GM19023 (cell line): ENCODE data around the gene ALMS1.
"Not testable (repeated sequence)": the region's sequence is repeated elsewhere in the genome, so short reads cannot be mapped to it uniquely, and the experiment has no call there.

ENCODE experiments used
- ATAC-seq: cut with Tn5 transposase; IDR thresholded peaks from one replicate; pipeline ENCODE4 v1.9.1; 2021; ENCODE audit warnings: mild to moderate bottlenecking, moderate library complexity; ENCODE audit not compliant: unreplicated experiment

The ALMS1 gene

DNA sequence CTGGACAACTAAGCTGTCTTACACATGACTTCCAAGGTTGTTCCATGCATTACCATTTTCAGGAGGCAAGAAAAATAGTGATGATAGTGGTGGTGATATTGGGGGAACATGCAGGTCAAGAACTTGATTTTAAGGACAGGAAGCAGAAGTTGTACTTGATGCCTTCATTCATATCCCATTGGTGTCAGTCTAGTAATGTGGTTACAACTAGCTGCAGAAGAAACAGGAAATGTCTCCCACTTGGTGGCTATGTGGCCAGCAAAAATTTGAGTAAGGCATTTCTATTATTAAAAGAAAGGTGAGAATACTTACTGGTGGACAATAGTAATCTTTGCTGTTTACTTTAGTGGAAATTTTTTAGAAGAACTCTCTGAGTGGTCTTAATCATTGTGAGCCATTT is 103.4 kb downstream of the ALMS1 start:
- ATAC-seq: no peak

DNA sequence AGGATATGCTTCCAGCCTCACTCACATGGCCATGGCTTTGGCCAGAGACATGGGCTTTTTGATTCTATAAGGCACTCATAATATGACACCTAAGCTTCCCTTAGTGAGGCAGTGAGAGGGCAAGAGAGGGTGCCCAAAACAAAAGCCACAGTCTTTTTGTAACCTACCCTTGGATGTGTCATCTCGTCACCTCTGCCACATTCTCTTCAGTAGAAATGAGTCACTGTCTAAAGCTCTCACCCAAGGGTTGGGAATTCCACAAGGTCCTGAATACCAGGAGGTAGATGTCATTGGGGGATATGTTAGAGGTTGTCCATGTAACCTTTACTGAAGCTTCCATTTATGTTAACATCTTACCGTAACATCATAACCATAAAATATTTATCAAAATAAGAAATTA is 108.4 kb downstream of the ALMS1 start:
- no peak for ATAC-seq

DNA sequence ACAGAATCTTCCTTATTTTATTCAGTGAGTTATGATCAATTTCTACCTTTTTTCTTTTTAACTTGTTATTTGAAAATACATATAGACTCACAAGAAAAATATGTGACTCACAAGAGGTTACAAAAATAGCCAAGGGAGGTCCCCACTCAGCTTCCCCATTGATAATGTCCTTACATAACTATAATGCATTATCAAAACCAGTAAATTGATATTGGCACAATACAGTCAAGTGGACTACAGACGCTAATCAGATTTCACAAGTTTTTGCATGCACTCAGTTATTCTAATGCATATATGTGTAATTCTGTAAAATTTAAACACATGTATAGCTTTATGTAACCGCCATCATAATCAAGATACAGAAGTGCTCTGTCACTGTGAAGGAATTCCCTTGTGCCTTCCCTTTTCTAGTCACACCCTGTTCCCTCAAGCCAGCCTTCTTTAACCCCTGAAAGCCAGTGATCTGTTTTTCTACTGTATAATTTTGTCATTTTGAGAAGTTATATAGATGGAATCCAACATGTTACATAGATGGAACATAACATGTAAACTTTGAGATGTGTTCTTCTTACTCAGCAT is 118.4 kb downstream of the ALMS1 start:
- no peak for ATAC-seq

DNA sequence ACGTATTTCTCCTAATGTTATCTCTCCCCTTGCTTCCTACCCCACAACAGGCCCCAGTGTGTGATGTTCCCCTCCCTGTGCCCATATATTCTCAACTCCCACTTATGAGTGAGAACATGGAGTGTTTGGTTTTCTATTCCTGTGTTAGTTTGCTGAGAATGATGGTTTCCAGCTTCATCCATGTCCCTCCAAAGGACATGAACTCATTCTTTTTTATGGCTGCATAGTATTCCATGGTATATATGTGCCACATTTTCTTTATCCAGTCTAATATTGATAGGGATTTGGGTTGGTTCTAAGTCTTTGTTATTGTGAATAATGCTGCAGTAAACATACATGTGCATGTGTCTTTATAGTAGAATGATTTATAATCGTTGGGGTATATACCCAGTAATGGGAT is 119.2 kb downstream of the ALMS1 start:
- ATAC-seq: not testable (repeated sequence)

DNA sequence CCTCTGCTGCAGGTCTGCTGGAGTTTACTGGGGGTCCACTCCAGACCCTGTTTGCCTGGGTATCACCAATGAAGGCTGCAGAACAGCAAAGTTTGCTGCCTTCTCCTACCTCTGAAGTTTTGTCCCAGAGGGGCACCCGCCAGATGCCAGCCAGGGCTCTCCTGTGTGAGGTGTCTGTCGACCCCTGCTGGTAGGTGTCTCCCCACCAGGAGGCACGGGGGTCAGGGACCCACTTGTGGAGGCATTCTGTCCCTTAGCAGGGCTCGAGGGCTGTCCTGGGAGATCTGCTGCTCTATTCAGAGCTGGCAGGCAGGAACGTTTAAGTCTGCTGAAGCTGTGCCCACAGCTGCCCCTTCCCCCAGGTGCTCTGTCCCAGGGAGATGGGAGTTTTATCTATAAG is 124.8 kb downstream of the ALMS1 start:
- not testable (repeated sequence) for ATAC-seq

DNA sequence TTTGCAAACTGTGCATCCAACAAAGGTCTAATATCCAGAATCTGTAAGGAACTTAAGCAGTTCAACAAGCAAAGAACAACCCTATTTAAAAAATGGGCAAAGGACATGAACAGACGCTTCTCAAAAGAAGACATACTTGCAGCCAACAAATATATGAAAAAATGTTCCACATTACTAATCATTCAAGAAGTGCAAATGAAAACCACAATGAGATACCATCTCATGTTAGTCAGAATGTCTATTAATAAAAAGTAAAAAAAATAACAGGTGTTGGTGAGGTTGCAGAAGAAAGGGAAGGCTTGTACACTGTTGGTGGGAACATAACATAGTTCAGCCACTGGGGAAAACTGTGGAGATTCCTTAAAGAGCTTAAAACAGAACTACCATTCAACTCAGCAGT is 130.4 kb downstream of the ALMS1 start:
- no peak for ATAC-seq

DNA sequence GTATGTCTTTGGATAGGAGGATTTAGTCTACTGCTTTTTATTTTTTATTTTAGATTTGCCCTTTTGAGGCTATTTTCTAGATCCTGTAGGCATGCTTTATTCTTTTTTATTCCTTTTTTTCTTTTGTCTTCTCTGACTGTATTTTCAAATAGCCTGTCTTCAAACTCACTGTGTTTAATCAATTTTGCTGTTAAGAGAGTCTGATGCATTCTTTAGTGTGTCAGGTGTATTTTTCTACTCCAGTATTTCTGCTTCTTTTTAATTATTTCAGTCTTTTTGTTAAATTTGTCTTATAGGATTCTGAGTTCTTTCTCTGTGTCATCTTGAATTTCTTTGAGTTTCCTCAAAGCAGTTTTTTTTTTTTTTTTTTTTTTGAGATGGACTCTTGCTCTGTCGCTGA is 143.1 kb downstream of the ALMS1 start:
- ATAC-seq: no peak

DNA sequence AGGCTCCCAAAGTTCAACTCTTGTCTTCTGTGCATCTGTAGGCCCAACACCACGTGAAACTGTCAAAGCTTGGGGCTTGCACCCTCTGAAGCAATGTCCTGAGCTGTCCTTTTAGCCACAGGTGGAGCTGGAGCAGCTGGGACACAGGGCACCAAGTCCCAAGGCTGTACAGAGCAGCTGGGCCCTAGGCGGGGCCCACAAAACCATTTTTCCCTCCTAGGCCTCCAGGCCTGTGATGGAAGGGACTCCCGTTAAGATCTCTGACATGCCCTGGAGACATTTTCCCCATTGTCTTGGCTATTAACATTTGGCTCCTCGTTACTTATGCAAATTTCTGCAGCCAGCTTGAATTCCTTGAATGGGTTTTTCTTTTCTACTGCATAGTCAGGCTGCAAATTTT is 145.1 kb downstream of the ALMS1 start:
- ATAC-seq: not testable (repeated sequence)

DNA sequence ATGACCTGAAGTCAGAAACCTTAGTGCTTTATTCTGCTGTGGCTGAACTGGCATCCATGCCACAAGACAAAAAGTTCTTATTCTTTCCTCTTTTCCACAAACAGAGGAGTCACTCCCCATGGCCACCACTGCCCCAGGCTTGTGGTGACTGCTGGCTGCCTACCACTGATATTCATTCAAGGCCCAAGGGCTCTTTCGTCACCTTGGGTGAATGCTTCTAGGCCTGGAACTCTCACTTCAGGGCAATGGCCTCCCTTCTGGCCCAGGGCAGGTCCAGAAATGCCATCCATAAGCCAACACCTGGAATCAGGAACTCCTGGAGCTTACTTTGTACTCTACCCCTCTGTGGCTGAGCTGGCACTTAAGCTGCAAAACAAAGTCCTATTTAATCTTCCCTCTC is 146.7 kb downstream of the ALMS1 start:
- ATAC-seq: no peak

DNA sequence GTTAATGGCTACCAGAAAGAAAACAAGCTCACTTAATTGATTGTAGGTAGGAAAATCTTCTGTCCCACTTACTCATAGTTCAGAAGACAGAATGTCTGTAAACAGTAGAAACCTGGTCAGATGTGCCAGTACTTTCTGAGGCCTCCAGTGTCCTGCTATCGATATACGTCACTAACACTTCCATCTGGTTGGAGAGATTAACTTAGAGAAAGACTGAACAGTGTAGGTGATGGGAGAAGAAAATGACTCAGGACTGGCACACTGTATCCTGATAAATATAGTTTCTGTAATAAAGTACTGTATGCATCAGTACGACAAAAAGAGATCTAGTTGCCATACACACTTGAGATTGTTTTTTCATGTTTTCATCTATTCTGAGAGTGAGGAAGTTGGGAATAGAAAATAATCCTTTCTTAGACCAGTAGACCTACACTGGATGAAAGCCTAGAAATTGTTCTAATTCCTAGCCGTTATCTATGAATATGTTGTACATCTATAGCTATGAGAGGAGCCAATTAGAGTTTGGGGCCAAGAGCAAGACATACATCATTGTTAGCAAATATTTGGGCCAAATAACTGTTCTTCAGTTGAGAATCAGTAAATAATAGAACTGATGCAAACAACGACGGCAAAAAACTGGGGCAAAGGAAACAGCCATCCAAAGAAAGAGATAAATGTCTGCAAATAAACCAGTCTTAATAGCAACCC is 150.7 kb downstream of the ALMS1 start:
- no peak for ATAC-seq

DNA sequence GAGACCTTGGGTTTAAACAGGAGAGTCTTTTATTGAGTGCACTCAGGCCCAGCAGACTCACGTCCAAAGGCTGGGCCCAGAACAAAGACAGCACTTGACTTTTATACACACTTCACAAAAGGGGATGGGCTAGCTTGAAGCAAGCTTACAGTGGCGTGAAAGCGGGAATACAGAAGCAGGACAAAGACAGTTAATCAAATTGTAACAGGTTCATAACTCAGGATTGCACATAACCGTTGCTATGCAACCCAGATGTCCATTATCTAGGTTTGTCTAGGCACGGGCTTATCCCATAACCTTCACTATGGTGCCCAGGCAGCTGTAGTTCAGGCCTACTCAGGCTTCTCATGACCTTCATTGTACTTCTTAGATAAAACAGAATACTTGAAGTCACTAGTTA is 175.2 kb downstream of the ALMS1 start:
- not testable (repeated sequence) for ATAC-seq

DNA sequence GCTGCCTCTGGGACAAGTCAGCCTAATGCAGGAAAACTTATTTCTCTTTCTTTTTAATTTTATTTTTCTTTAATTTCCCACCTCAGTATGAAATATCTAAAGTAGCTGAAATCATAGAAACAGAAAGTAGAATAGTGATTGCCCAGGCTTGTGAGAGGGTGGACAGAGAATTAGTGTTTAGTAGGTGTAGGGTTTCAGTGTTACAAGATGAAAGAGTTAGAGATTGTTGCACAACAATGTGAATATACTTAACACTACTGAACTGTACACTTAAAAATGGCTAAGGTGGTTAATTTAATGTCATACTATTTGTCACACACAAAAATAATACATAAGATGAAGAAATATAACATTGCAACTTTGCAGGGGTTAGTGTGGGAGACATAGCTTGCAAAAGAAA is 175.8 kb downstream of the ALMS1 start:
- ATAC-seq: no peak

DNA sequence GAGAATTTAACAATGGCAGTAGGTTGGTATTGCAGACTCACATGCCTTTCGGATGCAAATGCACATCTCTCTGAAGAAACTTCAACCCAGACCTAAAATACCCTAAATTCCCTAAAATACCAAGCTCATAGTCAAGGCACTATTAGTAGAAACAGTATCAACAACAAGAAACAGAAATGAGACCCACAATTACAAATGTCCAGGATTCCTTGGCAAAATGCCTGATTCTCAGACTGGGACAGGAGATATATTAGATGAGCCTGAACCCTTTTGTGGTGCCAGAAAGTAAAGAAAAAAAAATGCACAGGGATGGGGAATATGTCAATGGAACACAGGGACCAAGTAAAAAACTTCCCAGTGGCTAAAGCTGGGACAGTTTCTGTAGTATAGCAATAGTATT is 179.3 kb downstream of the ALMS1 start:
- no peak for ATAC-seq

DNA sequence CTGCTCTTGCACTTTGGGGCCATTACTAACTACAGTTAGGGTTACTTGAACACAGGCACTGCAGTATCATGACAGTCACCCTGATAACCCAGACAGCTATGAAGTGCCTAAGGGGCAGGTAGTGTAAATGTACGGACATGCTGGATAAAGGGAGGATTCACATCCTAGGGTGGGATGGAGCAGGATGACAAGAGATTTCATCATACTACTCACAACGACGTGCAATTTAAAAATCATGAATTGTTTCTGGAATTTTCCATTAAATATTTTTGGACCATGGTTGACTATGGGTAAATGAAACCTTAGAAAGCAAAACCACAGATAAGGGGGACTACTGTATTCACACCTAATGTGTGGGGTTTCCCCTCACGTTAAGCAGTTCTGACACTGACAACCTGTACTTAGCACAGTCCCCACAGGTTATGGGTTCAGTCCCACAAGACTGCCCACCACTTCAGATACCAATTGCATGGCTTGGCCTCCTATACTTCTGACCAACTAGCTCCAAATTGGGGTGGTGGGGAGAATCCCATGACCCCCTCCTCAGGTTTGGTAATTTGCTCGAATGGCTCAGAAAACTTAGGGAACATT is 180.7 kb downstream of the ALMS1 start:
- ATAC-seq: no peak

DNA sequence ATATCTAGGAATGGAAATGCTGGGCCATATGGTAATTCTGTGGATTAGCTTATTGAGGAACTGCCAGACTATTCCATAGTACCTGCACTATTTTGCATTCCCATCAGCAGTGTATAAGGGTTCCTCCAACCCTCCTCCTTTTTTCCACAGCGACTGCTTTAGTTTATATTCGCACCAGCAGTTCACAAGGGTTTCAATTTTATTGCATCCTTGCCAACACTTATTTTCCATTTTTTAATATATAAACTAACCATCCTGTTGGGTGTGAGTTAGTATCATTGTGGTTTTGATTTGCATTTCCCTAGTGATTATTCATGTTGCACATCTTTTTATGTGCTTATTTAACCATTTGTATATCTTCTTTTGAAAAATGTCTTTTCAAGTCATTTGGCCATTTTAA is 189.6 kb downstream of the ALMS1 start:
- ATAC-seq: no peak

DNA sequence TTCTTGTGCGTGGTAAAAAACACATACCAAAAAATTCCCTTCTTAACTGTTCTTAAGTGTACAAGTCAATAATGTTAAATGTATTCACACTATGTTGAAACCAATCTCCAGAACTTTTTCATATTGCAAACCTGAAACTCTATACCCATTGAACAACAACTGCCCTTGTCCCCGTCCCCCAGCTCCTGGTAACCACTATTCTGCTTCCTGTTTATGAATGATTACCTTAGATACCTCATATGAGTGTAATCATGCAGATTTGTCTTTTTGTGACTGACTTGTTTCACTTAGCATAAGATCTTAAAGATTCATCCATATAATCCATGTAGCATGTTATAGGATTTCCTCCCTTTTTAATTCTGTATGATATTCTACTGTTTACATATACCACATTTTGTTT is 196.7 kb downstream of the ALMS1 start:
- no peak for ATAC-seq

DNA sequence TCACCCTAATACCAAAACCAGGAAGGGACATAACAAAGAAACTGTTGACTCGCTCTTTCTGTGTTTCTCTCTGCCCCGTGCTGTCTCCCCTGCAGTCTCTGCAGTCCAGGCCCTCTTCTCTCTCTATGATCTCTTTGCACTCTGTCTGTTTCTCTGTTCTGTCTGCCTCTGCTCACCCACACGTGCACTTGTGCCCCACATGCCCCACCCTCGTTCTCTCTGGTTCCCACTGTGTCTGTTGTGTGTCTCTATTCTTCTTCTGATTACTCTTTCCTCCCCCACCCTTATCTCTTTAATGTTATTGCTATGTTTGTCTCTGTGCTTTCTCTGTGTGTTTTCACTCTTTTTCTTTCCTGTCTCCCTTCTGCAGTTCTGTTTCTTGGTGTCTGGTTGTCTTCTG is 202.5 kb downstream of the ALMS1 start:
- no peak for ATAC-seq

DNA sequence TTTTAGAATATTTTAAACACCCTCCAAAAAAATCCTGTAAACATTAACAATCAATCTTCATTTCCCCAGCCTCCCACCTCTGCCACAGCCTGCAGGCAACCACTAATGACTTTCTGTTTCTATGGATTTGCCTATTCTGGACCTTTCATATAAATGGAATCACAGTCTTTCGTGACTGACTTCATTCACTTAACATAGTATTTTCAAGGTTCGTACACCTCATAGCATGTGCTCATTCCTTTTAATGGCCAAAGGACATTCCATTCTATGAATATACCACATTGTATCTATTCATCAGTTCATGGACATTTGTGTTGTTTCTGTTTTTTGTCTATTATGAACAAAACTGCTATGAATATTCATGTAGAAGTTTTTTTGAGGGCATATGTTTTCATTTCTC is 208.0 kb downstream of the ALMS1 start:
- ATAC-seq: no peak

DNA sequence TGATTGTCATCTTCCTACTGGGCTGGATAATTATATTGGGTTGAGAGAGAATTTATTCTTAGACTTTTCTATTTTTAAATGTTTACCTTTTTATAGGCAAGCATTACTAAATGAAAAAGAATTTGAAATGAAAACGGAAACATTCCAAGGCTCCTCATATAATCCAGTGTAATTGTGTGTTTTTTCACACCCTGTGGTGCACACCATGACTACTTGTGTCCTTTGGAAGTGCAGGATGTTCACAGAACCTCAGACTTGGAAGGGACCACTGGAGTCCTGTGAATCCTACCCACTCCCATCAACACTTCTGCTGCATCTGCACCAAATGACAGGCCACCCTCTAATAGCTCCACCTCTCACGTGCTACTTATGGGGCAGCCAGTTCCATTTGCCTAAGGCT is 208.6 kb downstream of the ALMS1 start:
- ATAC-seq: no peak

DNA sequence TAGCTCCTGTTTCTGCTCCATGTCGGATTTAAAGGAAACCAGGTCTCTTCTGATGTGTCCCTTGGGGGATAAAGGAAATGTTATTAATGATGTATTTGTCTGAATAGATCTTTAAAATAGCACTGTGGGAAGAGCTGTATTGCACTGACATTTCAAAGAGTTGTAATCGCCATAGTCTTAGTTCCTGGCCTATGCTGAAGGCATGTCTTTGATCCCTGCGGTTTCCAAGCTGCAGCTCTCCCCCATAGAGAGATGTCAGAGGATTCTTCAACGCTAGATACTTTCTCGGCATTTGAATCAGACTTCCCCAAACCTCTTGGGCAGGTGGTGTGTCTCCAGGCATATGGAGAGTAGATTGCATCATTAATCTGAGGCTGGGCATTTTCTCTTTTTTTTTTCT is 216.1 kb downstream of the ALMS1 start:
- no peak for ATAC-seq

DNA sequence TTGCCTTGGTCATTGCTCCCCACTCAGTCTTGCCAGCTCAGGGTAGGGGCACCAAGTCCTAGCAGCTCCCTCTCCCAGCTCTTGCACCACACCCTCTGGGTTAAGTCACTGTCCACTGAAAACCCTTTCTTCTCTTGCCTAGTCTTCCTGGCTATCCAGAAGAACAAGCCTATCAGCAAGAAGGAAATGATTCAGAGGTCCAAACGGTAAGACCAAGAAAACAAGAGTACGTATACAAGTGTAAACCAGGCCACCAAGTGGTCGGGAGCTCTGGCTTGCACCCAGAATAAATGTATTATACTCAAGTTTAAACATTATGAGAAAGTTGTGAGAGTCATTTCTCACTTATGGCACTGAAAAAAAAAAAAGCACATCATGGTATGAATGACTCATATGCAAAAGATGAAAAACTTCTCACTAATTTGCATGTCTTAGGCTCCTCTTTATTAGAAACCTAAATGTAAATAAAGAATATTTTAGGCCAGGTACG is 217.5 kb downstream of the ALMS1 start:
- ATAC-seq: not testable (repeated sequence)

DNA sequence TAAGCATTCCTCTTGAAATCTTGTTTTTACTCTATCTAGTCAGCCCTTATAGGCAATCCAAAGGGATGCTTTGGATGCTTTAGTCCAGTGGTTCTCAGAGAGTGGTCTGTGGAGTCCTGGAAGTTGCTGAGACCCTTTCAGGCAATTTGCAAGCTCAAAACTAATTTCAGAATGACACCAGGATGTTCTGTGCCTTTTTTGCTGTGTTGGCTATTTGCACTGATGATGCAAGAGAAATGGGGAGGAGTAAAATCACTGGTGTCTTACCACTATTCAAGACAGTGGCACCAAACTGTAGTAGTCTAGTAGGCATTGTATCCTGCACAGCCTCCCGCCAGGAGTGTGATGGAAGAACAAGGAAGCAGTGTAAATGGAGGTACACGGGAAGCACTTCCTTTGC is 219.0 kb downstream of the ALMS1 start:
- ATAC-seq: not testable (repeated sequence)
